Hepatocyte (in vitro differentiated cells): ENCODE results near the gene TMEM255A. TPM values are rescaled to one million over a fixed set of nuclear protein-coding genes. Genes with fewer than 3 reads are reported as not detected.
A peak's percentile ranks its signal among the peaks of the same experiment; 100 is the strongest.

ENCODE experiments used
- DNase-seq: peaks from one replicate; pipeline ENCODE4 v3.0.0-alpha.2; 2016; ENCODE audit warnings: low spot score
- H2AFZ ChIP-seq: fragments of 200-600 bp; sonication (generic); 2 replicates; pipeline ENCODE4 v1.6.0; 2016; ENCODE audit warnings: antibody characterized with exemption, mild to moderate bottlenecking
- H3K27ac ChIP-seq: fragments of 200-600 bp; sonication (generic); 2 replicates; pipeline ENCODE4 v1.5.1; 2016; ENCODE audit warnings: mild to moderate bottlenecking
- H3K27me3 ChIP-seq: fragments of 200-600 bp; sonication (generic); 2 replicates; pipeline ENCODE4 v1.6.1; 2016
- H3K36me3 ChIP-seq: fragments of 200-600 bp; sonication (generic); replicated peaks from 2 replicates; pipeline ENCODE4 v1.5.1; 2016; ENCODE audit warnings: low read depth; ENCODE audit not compliant: insufficient read depth
- H3K4me1 ChIP-seq: fragments of 200-600 bp; sonication (generic); 2 replicates; pipeline ENCODE4 v1.5.1; 2016; ENCODE audit warnings: mild to moderate bottlenecking, moderate library complexity; ENCODE audit not compliant: insufficient read depth
- H3K4me2 ChIP-seq: fragments of 200-600 bp; sonication (generic); 2 replicates; pipeline ENCODE4 v1.6.0; 2016
- H3K4me3 ChIP-seq: fragments of 200-600 bp; sonication (generic); 2 replicates; pipeline ENCODE4 v1.5.1; 2016; ENCODE audit warnings: mild to moderate bottlenecking
- H3K79me2 ChIP-seq: fragments of 200-600 bp; sonication (generic); 2 replicates; pipeline ENCODE4 v1.6.0; 2017; ENCODE audit warnings: mild to moderate bottlenecking
- H3K9me2 ChIP-seq: fragments of 200-600 bp; sonication (generic); replicated peaks from 2 replicates; pipeline ENCODE4 v1.6.0; 2017; ENCODE audit warnings: mild to moderate bottlenecking; ENCODE audit not compliant: insufficient read depth
- H3K9me3 ChIP-seq: fragments of 200-600 bp; sonication (generic); 2 replicates; pipeline ENCODE4 v1.5.1; 2016; ENCODE audit warnings: low read depth, mild to moderate bottlenecking
- H4K20me1 ChIP-seq: fragments of 200-600 bp; sonication (generic); 2 replicates; pipeline ENCODE4 v1.6.0; 2016; ENCODE audit warnings: mild to moderate bottlenecking; ENCODE audit not compliant: insufficient read depth, poor library complexity, severe bottlenecking
- CTCF ChIP-seq: fragments of 200-600 bp; sonication (generic); IDR thresholded peaks from 2 replicates; pipeline ENCODE4 v1.5.1; 2016; ENCODE audit warnings: antibody characterized with exemption, mild to moderate bottlenecking; ENCODE audit not compliant: poor library complexity
- EZH2 ChIP-seq: fragments of 200-600 bp; sonication (generic); IDR thresholded peaks from 2 replicates; pipeline ENCODE4 v1.6.1; 2016; ENCODE audit warnings: antibody characterized with exemption, mild to moderate bottlenecking, borderline replicate concordance
- EZH2phosphoT487 ChIP-seq: fragments of 200-600 bp; sonication (generic); IDR thresholded peaks from one replicate; pipeline ENCODE4 v1.6.1; 2018; ENCODE audit warnings: antibody characterized with exemption, mild to moderate bottlenecking, low read depth, moderate library complexity; ENCODE audit not compliant: unreplicated experiment, severe bottlenecking
- WGBS: methylation state at CpG from one replicate; pipeline ENCODE4 v1.1.6; 2016; ENCODE audit warnings: low lambda C conversion rate; ENCODE audit errors: missing lambda C conversion rate; 5-methylcytosine and 5-hydroxymethylcytosine counted together
- polyA plus RNA-seq: library from polyadenylated mRNA; unstranded; fragments of >200 nt; fragmentation: Nextera tagmentation; extraction: Ambion mirVana; gene quantifications from 2 replicates; pipeline ENCODE4 v1.2.1, GENCODE V29; 2016
- total RNA-seq: library from RNA; depleted of rRNA; stranded (reverse); fragments of >200 nt; gene quantifications from 2 replicates; pipeline ENCODE4 v1.2.3, GENCODE V29; 2014

Gene TMEM255A
- total and polyA plus RNA-seq, 2 experiments from 2014 or later: 0.77 to 2.2 TPM

- DNase-seq: peak; percentile 23
- Histone ChIP-seq H3K27me3 (peaks cover 7% of the 10 kb centered on the region), H3K9me2 (no peaks in the 10 kb centered on the region), H3K4me3 (no peak overlapping the region), H3K36me3 (no peaks in the 10 kb centered on the region), H4K20me1 (no peaks in the 10 kb centered on the region), H3K79me2 (no peaks in the 10 kb centered on the region), H3K4me1 (no peaks in the 10 kb centered on the region), H3K27ac (no peak overlapping the region), H3K9me3 (no peaks in the 10 kb centered on the region), H2AFZ (no peak overlapping the region), H3K4me2 (no peak overlapping the region)
- 29% methylated on average over 4 of the region's 4 CpGs for WGBS
- TF ChIP-seq EZH2: no peak
- TF ChIP-seq EZH2phosphoT487: no peak
These were observed 8.8 kb downstream of the TMEM255A start for GRCh38 chrX:120302434-120302833.

GRCh38 chrX:120301960-120302359, 9.3 kb downstream of the TMEM255A start:
- H3K79me2 ChIP-seq: no peaks in the 10 kb centered on the region
- no peak overlapping the region for H2AFZ ChIP-seq
- no peak overlapping the region for H3K4me3 ChIP-seq
- no peaks in the 10 kb centered on the region for H3K9me3 ChIP-seq
- TF ChIP-seq EZH2phosphoT487 (no peak), CTCF (no peak), EZH2 (no peak)
- no peaks in the 10 kb centered on the region for H3K36me3 ChIP-seq
- H3K27me3 ChIP-seq: peaks cover 2% of the 10 kb centered on the region
- H4K20me1 ChIP-seq: no peaks in the 10 kb centered on the region
- DNase-seq: no peak
- H3K27ac ChIP-seq: no peak overlapping the region
- H3K4me2 ChIP-seq: no peak overlapping the region
- WGBS: 46% methylated on average over 4 of the region's 4 CpGs
- H3K9me2 ChIP-seq: no peaks in the 10 kb centered on the region
- H3K4me1 ChIP-seq: no peaks in the 10 kb centered on the region

GRCh38 chrX:120301497-120301896, 9.8 kb downstream of the TMEM255A start:
- Histone ChIP-seq H3K4me2 (no peak overlapping the region), H3K9me3 (no peaks in the 10 kb centered on the region), H3K27ac (no peak overlapping the region), H3K36me3 (no peaks in the 10 kb centered on the region), H3K4me1 (no peaks in the 10 kb centered on the region), H4K20me1 (no peaks in the 10 kb centered on the region), H3K27me3 (no peaks in the 10 kb centered on the region), H3K4me3 (no peak overlapping the region), H3K9me2 (no peaks in the 10 kb centered on the region), H2AFZ (no peak overlapping the region), H3K79me2 (no peaks in the 10 kb centered on the region)
- no peak for TF ChIP-seq EZH2phosphoT487
- TF ChIP-seq EZH2: no peak
- TF ChIP-seq CTCF: no peak
- no peak for DNase-seq
- 38% methylated on average over 2 of the region's 2 CpGs for WGBS

- no peaks in the 10 kb centered on the region for H3K27me3 ChIP-seq
- H2AFZ ChIP-seq: no peak overlapping the region
- WGBS: 61% methylated on average over 2 of the region's 2 CpGs
- H3K4me1 ChIP-seq: no peaks in the 10 kb centered on the region
- no peaks in the 10 kb centered on the region for H3K9me2 ChIP-seq
- H4K20me1 ChIP-seq: no peaks in the 10 kb centered on the region
- H3K9me3 ChIP-seq: no peaks in the 10 kb centered on the region
- DNase-seq: no peak
- no peaks in the 10 kb centered on the region for H3K79me2 ChIP-seq
- no peaks in the 10 kb centered on the region for H3K36me3 ChIP-seq
- H3K4me2 ChIP-seq: no peak overlapping the region
- H3K4me3 ChIP-seq: no peak overlapping the region
- H3K27ac ChIP-seq: no peak overlapping the region
- TF ChIP-seq CTCF: peak; percentile 12
- no peak for TF ChIP-seq EZH2
- no peak for TF ChIP-seq EZH2phosphoT487
These were observed 11.3 kb downstream of the TMEM255A start for GRCh38 chrX:120299928-120300327.
